Stimulated activated CD8-positive, alpha-beta memory T cell treated with anti-CD3 and anti-CD28 coated beads, Interleukin-4, amount 100 ng/mL, for 48 hours (primary cell): ENCODE measurements around the gene FAM53C.
"Not testable (repeated sequence)": the region's sequence is repeated elsewhere in the genome, so short reads cannot be mapped to it uniquely, and the experiment has no call there.

Experiments used
- DNase-seq: peaks from one replicate; pipeline ENCODE4 v3.0.0-alpha.2; 2020

Gene FAM53C

DNA sequence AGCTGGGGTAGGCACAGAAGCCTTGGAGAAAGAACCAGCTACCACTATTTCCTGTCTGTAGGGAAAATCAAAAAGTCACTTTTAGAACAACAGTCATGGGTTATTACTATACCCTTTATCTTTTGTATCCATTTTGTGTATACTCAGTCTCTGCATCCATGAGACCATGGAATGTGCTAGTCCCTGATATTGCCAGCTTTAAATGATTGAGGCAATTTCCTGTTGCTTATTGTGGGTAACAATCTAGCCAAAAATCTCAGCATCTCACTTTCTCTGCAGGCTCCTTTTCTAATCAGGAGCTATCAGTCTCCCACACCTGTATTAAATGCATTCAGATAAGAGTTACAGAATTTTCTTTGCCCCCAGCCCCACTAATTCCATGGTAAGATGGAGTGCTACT lies 13.5 kb downstream of the FAM53C start:
- no peak for DNase-seq

DNA sequence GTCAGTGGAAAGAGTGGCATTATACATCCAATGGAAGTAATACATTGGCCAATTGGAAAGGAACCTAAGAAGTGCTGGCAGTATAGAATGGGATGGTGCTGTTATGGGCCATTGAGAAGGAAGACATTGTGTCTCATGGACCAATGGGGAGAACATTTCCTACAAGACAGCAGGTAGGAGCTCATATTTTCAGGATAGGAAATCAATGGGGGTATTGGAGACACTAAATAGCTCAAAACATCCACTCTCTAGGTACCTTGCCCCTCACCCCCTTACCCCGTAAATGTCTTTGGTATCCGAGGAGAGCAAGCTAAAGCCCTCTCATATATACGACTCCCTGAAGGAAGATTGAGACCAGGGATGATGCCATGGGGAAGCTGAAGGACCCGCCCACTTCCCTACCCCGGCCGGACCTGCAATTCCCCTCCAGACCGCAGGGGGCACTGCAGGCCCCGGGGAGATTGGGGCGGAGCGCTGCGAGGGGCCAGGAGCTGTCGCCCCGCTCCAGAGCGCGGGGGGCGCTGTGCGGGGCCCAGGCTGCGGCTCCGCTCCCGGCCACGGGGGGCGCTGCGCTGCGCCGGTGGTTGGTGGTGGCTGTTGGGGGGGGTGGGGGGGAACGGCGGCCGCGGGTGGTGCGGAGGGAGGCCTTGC lies 14.1 kb downstream of the FAM53C start, which contains the start of gene KDM3B:
Gene KDM3B, plus strand, starts transcription at position 615 of the 651 bp plus-strand sequence. CDS start 111 bp downstream, outside the sequence.
- peak; percentile 96 for DNase-seq

DNA sequence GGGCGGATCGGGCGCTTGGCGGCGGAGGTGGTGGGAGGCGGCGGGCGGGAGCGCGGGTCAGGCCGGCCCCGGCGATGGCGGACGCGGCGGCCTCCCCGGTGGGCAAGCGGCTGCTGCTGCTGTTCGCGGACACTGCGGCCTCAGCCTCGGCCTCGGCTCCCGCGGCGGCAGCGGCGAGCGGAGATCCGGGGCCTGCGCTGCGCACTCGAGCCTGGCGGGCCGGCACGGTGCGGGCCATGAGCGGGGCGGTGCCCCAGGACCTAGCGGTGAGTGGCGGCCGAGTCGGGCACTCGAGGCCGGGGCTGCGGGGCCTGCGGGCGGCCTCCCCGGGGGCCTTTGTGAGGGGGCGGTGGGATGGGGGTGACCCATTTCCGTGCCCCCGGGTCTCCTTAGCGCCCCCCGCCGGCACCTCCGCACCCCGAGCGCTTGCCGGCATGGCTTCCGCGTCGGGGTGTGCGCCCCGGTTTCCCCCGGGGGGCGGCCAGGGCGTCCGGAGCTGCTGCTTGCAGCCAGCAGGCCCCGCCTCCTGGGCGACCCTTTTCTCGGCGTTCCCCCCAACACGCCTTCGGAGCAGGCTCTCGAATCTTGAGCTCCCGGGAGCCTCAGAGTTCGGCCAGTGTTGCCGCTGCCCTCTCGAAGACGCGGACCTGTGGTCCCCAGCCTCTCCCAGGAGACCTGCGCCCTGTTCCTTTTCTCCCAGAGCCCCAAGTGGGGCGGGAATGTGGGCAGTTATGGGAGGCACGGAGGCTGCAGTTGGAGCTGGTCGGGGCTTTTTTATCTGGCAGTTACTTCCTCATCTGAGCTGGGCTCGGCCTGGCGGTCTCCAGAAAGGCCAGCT lies 14.9 kb downstream of the FAM53C start:
- peak; percentile 80 for DNase-seq

DNA sequence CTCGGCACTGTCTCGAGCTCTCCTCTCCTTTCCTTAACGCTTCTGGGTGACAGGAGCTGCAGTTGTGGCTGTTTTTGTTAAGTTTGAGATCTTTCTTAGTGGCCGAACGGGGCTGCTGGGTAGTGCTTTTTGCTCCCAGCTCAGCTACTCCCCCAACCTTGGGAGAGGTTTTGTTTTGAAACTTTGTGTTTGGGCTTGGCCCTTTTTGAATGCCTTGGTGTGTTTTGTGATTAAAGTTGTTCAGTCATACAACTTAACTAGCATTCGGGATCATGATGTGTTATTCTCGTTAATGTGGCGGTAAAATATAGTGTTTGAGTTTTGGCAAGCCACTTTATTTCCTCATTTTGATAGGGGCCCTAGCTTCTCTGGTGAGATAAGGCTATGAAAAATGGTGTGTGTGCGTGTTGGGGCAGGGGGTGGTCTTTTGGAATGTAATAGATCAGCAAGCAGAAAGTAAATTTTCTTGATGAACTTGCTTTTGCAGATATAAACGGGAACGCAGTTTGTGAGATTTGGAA lies 15.6 kb downstream of the FAM53C start:
- no peak for DNase-seq

DNA sequence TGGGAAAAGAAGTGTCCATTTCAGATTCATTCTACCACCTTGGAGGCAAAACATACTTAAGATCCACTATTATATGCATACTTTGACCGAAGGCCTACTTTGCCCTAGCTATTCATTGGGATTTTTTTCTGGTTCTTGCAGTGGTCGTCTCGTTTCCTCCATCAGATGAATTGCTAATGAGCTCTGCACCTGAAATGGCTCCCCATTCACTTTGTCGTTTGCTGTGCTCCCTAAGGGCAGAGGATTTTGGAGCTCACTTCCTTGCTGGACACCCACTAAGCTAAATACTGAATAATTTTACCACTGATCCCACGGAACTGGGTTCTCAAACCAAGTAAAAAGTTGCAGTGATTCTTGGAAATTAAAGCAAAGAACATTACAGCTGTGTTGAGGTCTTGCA lies 16.3 kb downstream of the FAM53C start:
- DNase-seq = no peak

DNA sequence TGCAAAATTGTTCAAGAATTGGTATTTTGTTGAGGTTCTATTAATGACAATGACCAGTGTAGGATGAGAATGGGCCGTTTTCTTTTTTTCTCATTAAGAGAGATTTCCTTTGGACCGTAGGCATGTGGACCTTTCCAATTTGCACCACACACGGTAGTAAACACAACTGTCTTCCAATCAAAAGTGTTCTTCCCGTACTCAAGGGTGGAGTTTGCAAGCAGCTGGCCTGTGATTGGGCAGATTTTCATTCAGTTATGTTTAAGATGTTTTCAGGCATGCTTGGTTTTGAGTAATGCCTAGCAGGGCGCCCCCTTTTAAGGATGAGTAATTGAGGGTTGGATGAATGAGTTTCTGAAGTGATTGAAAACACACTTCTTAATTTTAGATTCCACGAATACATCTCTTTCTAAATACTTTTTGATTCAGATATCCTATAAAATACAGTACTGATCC lies 16.9 kb downstream of the FAM53C start:
- peak; percentile 62 for DNase-seq

DNA sequence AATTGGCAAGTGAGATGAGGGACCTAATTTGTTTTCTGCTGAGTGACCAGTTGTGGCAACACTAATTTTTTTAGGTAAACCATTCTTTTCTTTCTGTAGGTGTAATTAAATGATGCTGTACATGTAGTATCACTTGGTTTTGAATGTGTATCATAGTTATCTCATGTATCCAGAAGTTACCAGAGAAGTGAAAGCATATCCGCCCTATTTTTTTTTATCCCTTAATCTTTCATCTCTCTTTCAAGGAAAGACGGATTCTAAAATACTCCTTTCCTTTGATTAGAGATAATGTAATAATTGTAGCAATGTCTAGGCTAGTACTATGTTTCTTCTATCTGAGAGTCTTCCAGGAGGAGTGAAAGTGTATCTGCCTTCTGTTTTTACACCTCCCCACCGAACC lies 21.6 kb downstream of the FAM53C start:
- no peak for DNase-seq

DNA sequence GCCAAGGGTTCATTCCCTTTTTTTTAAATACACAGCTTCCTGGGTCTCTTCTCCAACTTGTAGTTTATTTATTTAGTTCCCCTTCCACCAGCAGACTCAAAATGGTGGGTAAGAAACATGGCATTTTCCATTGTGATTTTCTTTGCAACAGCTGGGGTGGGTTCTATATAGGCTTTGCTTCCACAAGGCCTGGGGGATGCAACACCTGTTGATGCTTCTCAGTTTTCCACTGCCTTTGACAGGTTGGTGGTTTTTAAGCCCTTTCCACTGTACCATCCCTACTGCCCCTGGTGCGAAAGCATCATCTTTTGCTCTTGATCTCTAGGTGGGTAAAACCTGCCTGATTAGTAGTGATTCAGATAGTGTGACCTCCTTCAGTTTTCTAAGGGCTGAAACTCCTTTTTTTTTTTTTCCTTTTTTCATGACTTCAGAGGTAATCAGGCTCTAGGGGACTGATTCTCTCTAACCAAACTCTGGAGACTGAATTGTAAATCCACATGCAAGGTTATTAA lies 22.9 kb downstream of the FAM53C start:
- no peak for DNase-seq

DNA sequence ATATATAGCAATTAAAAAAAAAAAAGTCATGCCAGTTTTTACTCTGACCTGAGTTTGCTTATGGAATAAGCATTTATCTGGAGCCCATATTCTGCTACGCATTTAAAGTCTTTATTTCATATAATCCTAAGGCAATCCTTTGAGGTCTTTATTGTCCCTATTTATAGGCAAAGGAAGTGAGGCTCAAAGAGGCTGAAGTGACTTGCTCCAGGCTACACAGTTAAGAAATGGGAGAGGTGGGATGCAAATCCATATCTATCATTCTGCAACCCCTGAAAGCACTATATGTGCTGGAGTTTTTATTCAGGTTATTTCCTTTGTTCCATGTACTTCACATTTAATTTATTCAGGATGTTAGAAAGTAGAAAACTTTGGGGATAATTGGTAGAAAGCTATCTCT lies 26.5 kb downstream of the FAM53C start:
- no peak for DNase-seq

DNA sequence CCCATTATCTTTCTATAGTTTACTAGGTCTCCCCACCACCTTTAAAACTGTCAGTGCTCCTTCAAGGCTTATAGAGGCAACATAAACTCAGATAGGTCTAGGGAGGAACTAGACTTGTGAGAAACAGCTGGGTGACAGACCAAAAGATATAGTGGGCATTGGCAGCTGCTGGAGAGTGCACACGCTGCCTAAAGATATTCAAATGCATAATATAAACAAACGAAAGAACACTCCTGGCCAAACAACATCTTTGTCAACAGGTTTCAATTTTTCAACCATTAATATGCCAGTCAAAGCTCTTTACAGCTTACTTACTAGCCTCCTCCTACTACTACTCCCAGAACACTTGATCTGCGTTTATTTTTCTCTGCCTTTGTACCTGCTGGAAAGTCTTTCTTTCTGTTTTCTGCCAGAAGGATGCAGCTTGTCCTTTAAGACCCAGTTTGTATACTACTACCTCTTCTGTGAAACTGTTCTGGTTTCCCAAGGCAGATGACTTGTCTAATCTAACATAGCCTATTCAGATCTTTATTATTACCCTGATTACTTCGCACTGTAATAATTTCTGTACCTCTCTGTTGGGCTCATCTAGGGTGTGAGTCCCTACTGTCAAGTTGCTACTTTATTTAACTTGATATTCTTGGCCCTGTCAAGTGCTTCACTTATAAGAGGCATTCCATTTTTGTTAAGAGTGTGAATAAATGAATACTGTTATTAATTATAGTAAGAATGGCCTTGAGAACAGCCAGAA lies 28.7 kb downstream of the FAM53C start:
- DNase-seq = no peak

DNA sequence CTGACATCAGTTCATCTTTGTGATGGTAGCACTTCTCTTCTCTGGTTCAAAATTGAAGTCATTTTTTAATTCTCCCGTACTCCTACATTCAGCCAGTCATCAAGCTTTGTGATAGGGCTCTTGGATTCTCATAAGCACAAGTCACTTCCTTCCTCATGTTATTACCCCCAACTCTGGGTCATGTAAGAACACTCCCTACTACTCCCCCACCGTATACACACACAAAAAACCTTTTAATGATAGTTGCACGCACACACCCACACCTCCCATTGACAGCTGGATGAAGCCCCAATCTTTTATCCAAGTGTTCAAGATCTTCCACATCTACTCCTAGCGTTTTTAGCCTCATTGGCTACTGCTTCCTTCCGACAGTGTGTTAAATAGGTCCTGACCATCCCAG lies 31.2 kb downstream of the FAM53C start:
- DNase-seq = no peak

DNA sequence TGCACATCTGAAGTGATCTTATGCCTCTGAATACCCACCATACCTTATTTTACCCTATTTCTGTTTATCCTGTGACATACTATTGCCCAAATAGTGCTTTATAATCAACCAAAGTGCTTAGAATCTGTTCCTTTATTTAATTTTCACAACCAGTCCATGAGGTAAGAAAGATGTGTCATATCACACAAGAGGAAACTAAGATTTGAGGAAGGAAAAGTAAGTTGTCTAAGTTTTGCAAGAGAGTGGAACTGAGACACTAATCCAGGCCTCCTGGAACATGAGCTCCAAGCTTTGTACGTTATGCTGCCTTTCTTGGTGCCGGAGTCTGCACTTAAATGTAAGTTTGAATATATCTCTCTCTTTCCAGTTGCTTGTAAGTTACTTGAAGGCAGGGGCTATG lies 31.6 kb downstream of the FAM53C start:
- DNase-seq = no peak

DNA sequence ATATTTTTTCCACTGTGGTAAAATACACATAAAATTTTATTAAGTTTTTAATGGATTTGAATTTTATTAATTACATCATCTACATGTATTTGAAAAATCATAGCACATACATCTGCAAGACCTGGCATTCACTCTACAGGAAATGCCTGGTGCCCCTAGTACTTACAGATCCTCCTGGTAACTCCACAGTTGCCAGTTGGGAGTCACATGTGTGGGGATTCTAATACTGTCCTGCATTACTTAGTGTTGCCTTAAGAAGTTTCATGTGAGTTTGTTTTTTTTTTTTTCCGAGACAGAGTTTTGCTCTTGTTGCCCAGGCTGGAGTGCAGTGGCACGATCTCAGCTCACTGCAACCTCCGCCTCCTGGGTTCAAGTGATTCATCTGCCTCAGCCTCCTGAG lies 32.5 kb downstream of the FAM53C start:
- DNase-seq = no peak

DNA sequence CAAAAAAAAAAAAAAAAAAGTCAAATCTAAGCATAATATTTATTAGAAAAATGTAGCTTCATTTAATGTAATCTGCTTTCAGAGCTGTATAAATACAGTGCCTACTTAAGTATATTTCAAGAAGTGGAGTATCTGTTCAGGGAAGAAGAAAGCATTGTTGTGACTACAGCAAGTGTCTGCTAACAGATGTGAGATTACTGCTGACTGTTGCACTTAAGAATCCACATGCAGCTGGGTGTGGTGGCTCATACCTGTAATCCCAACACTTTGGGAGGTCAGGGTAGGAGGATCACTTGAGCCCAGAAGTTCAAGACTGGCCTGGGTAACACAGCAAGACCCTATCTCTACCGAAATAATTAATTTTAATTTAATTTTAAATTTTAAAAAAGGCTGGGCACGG lies 33.4 kb downstream of the FAM53C start:
- no peak for DNase-seq

DNA sequence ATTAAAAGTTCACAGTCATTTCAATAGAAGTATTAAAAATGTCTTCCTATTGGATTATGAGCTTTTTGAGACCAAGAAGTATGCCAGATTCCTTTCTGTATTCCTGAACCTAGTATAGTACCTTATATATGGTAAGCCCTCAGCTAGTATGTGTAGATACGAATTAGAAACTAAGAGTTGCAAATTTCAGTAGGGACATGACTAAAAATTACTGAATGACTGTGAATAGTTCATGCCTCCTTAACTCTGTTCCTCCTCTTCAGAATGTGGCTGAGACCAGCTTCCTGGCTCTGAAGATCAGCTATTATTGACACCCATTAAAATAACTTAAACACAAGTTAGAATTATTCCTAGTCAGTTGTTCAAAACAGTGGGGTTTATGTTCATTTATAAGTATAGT lies 34.2 kb downstream of the FAM53C start:
- DNase-seq = no peak

DNA sequence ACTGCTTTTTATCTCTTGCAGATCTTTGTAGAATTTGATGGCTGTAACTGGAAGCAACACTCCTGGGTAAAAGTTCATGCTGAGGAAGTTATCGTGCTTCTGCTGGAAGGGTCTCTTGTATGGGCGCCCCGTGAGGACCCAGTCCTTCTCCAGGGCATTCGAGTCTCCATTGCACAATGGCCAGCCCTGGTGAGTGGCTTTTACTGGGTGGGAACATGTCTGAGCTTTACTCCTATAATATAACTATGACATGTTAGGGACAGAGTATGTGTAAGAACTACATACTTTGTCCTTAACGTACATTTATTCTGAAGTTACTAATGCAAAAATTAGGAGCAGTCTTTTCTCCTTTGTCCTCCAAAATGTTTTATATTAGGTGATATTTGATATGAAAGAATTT lies 34.6 kb downstream of the FAM53C start:
- no peak for DNase-seq

DNA sequence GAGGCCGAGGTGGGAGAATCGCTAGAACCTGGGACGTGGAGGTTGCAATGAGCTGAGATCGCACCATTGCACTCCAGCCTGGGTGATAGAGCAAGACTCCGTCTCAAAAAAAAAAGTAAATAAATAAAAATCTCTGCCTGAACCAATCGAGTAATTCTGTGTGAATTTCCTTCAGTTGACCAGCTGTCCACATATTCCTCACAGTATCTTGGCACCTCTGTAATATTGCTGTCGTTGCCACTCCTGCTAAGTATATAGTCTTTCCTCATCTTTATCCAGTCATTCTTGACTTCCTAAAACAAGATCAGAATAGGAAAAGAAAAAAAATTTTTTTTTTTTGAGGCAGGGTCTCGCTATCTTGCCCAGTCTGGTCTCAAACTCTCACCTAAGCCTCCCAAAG lies 44.3 kb downstream of the FAM53C start:
- no peak for DNase-seq

DNA sequence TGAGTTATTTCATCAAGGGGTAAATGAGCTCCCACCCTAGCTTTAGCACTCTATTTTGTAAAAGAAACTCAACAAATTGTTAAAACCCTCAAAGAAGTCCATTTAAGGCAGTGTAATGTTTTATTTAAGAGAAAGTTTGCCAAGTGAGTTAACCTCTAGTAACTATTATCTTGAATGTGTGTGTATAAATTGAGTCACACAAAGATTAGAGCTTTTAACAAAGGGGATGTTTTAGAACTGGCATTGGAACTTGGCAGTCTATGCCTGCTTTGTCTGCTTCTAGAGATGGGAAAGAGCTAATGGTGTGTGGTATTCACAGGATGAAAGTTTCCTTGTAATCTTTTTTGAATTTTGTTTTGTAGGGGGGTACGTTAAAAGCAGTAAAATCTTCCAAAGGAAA lies 47.6 kb downstream of the FAM53C start:
- no peak for DNase-seq

DNA sequence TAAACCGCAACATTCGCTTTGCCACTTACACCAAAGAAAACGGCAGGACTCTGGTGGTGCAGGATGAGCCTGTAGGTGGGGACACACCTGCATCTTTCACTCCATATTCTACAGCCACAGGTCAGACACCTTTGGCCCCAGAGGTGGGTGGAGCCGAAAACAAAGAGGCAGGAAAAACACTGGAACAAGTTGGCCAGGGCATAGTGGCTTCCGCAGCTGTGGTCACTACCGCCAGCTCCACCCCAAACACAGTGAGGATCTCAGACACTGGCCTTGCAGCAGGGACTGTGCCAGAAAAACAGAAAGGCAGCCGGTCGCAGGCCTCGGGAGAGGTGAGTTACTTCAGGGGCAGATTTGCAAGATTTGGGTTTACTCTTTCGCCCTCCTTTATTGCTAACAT lies 48.2 kb downstream of the FAM53C start:
- DNase-seq = no peak

DNA sequence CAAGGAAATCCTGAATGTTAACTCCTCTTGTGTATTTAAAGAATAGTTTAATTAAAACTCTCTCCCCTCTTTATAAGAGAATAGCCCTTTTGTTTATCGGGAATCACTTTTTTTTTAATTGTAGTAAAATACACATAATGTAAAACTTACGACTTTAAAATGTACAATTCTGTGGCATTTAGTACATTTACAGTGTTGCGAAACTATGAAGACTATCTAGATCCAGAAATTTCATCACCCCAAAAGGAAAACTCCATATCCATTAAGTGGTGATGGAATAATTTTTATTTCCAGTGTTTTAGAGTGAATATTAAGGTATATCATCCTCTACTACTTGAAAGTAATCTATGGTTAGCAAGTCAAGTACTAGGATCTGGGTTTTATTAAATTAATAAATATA lies 51.3 kb downstream of the FAM53C start:
- DNase-seq = no peak

DNA sequence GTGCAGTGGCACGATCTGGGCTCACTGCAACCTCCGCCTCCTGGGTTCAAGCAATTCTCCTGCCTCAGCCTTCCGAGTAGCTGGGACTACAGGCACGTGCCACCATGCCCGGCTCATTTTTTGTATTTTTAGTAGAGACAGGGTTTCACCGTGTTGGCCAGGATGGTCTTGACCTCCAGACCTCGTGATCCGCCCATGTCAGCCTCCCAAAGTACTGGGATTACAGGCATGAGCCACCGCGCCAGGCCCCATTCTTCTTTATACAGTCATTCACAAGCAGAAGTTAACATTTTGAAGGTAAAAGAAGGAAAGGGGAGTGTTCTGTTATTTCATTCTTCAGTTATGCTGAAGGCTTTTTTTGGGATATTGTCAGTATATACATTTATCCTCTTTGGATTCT lies 51.8 kb downstream of the FAM53C start:
- DNase-seq = not testable (repeated sequence)

DNA sequence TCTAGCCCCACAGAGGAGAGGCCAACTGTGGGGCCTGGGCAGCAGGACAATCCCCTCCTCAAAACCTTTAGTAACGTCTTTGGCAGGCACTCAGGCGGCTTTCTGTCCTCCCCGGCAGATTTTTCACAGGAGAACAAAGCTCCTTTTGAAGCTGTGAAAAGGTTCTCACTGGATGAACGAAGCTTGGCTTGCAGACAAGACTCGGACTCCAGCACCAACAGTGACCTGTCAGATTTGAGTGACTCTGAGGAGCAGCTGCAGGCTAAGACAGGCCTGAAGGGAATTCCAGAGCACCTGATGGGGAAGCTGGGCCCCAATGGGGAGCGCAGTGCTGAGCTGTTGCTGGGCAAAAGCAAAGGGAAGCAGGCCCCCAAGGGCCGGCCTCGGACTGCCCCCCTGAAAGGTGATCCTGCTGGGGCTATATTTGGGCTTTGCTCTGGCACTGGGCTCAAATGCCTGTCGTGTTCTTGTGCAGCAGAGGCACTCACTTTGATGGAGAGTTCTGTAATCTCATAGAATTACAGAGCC lies 53.9 kb downstream of the FAM53C start:
- no peak for DNase-seq
